Uterus (tissue), 4 donors: ENCODE results near the gene UFD1. TPM values are rescaled to one million over a fixed set of nuclear protein-coding genes. Genes with fewer than 3 reads are reported as not detected.

Source experiments
- DNase-seq, 2 donors: peaks; one replicate each; pipeline ENCODE4 v3.0.0-alpha.2; 2019 to 2020
- H3K27ac ChIP-seq, 2 donors: fragments of 200-600 bp; sonication (generic); 1 replicate in 1 of 2; 2 replicates in 1 of 2; pipeline ENCODE4 v1.5.1; 2016 to 2018
- H3K27me3 ChIP-seq, 2 donors: fragments of 200-600 bp; sonication (generic); one replicate each; pipeline ENCODE4 v1.5.1; 2018 to 2019; ENCODE audit warnings: control low read depth in 1 of 2
- H3K36me3 ChIP-seq, 2 donors: fragments of 200-600 bp; sonication (generic); one replicate each; pipeline ENCODE4 v1.5.1; 2019; ENCODE audit warnings: control low read depth in 1 of 2
- H3K4me1 ChIP-seq, 2 donors: fragments of 200-600 bp; sonication (generic); one replicate each; pipeline ENCODE4 v1.5.1; 2018 to 2019; ENCODE audit warnings: control low read depth in 1 of 2
- H3K4me3 ChIP-seq, 2 donors: fragments of 200-600 bp; sonication (generic); 1 replicate in 1 of 2; 2 replicates in 1 of 2; pipeline ENCODE4 v1.5.1; 2018 to 2019; ENCODE audit warnings: mild to moderate bottlenecking in 1 of 2
- H3K9me3 ChIP-seq, 2 donors: fragments of 200-600 bp; sonication (generic); one replicate each; pipeline ENCODE4 v1.5.1; 2019; ENCODE audit warnings: control low read depth in 1 of 2
- CTCF ChIP-seq, 4 experiments: fragments of 200-600 bp in 2 of 4; fragments of 450-650 bp in 2 of 4; sonication (generic) in 2 of 4; IDR thresholded peaks; one replicate each; pipeline ENCODE4 v1.5.1; 2016 to 2019; ENCODE audit warnings: antibody characterized with exemption in 4 of 4, mild to moderate bottlenecking in 2 of 4, moderate library complexity in 1 of 4
- POLR2A ChIP-seq, 2 donors: fragments of 450-650 bp; IDR thresholded peaks; one replicate each; pipeline ENCODE4 v1.6.1; 2016; ENCODE audit warnings: antibody characterized with exemption in 2 of 2, mild to moderate bottlenecking in 1 of 2, moderate library complexity in 1 of 2
- intact Hi-C: fragments of 100-400 bp; cut with DNase I; formaldehyde crosslinking; loops from one replicate; pipeline ENCODE4 v1.15.1; 2023; ENCODE audit warnings: low total_unique reads
- total RNA-seq, 4 donors: library from RNA; depleted of rRNA in 3 of 4; stranded (reverse); fragments of >200 nt in 3 of 4; gene quantifications; one replicate each; pipeline versions ENCODE4 v1.1.0 to v1.2.4, GENCODE V29; 2014 to 2023
- donor health status: DM: yes; HTN: yes; CAD: no.

Gene UFD1
- total RNA-seq, 4 donors from 2014 or later, result 30.5 to 55.0 (median 45.7) TPM

GRCh38 chr22:19522881-19523239 lies 43.9 kb upstream of the UFD1 start:
- no peak for DNase-seq
- H3K4me1 ChIP-seq, result peaks cover 0 to 9% of the 10 kb centered on the region in 2 donors
- H3K27me3 ChIP-seq, result no peaks in the 10 kb centered on the region
- no peak for TF ChIP-seq CTCF (IDR thresholded peaks at IDR 0.05)
- no peak for TF ChIP-seq POLR2A (IDR thresholded peaks at IDR 0.05)
- peak overlapping the region; percentile 27 to 39 for H3K4me3 ChIP-seq
- H3K9me3 ChIP-seq, result no peaks in the 10 kb centered on the region
- intact Hi-C loops, result no loop called here
- no peaks in the 10 kb centered on the region for H3K36me3 ChIP-seq
- H3K27ac ChIP-seq, result peak overlapping the region; percentile 46 to 83

GRCh38 chr22:19522190-19522880 lies 43.3 kb upstream of the UFD1 start:
- H3K4me1 ChIP-seq, result peaks cover 0 to 9% of the 10 kb centered on the region in 2 donors
- intact Hi-C loops, result no loop called here
- TF ChIP-seq POLR2A (IDR thresholded peaks at IDR 0.05) (no peak), CTCF (IDR thresholded peaks at IDR 0.05) (no peak)
- H3K4me3 ChIP-seq, result peak overlapping the region; percentile 27 to 39
- H3K9me3 ChIP-seq, result no peaks in the 10 kb centered on the region
- peak overlapping the region; percentile 46 to 83 for H3K27ac ChIP-seq
- no peak for DNase-seq
- no peaks in the 10 kb centered on the region for H3K27me3 ChIP-seq
- no peaks in the 10 kb centered on the region for H3K36me3 ChIP-seq

- intact Hi-C loops, result no loop called here
- peak overlapping the region in 1 of 2 donors; percentile 83 for H3K27ac ChIP-seq
- no peaks in the 10 kb centered on the region for H3K36me3 ChIP-seq
- H3K4me3 ChIP-seq, result peak overlapping the region in 1 of 2 donors; percentile 39
- DNase-seq, result no peak
- peaks cover 0 to 9% of the 10 kb centered on the region in 2 donors for H3K4me1 ChIP-seq
- H3K27me3 ChIP-seq, result no peaks in the 10 kb centered on the region
- H3K9me3 ChIP-seq, result no peaks in the 10 kb centered on the region
- TF ChIP-seq POLR2A (IDR thresholded peaks at IDR 0.05), result no peak
- TF ChIP-seq CTCF (IDR thresholded peaks at IDR 0.05), result no peak
Observed at GRCh38 chr22:19520566-19521305, 41.7 kb upstream of the UFD1 start.

GRCh38 chr22:19520007-19520406 lies 41.0 kb upstream of the UFD1 start:
- Histone ChIP-seq H3K27me3 (no peaks in the 10 kb centered on the region), H3K36me3 (no peaks in the 10 kb centered on the region), H3K9me3 (no peaks in the 10 kb centered on the region), H3K4me3 (no peak overlapping the region), H3K4me1 (peaks cover 0 to 9% of the 10 kb centered on the region in 2 donors), H3K27ac (peak overlapping the region in 1 of 2 donors; percentile 83)
- intact Hi-C loops, result no loop called here
- TF ChIP-seq CTCF (IDR thresholded peaks at IDR 0.05), result no peak
- TF ChIP-seq POLR2A (IDR thresholded peaks at IDR 0.05), result no peak
- no peak for DNase-seq
